ENCODE data around the gene MOB3B. TPM values are rescaled to one million over a fixed set of nuclear protein-coding genes. Genes with fewer than 3 reads are reported as not detected.

Gene MOB3B
- total RNA-seq, 2 experiments from 2014 or later = 0.25 to 0.30 TPM

DNA sequence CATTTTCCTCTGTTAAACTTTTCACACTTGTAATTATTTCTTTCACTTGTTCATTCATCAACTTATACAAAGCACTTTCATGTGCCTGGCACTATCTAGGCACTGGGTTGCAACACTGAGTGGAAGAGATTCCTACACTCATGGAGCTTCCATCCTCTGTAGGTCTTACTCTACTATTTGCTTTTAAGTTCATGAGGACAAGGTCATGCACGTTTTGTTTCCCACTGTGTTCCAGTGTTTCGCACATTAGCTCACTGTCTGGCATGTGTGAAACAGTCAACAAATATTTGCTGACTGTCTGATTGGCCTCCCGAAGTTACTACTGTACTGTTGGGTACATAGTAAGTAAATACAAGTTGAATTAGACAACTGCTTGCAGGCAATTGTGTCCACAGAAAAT lies 93.4 kb downstream of the MOB3B start:
- no peaks in the 10 kb centered on the region for H3K9me3 ChIP-seq (ENCODE audit: control insufficient read depth in 1 of 2, insufficient read depth in 1 of 2, low read length in 2 of 2)
- TF ChIP-seq, protein P1, sequence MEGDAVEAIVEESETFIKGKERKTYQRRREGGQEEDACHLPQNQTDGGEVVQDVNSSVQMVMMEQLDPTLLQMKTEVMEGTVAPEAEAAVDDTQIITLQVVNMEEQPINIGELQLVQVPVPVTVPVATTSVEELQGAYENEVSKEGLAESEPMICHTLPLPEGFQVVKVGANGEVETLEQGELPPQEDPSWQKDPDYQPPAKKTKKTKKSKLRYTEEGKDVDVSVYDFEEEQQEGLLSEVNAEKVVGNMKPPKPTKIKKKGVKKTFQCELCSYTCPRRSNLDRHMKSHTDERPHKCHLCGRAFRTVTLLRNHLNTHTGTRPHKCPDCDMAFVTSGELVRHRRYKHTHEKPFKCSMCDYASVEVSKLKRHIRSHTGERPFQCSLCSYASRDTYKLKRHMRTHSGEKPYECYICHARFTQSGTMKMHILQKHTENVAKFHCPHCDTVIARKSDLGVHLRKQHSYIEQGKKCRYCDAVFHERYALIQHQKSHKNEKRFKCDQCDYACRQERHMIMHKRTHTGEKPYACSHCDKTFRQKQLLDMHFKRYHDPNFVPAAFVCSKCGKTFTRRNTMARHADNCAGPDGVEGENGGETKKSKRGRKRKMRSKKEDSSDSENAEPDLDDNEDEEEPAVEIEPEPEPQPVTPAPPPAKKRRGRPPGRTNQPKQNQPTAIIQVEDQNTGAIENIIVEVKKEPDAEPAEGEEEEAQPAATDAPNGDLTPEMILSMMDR (IDR thresholded peaks at IDR 0.05) = no peak
- no peak overlapping the region for H3K27ac ChIP-seq (ENCODE audit: low read depth in 1 of 2, low read length in 2 of 2)
- no peaks in the 10 kb centered on the region for H3K27me3 ChIP-seq (ENCODE audit: control insufficient read depth in 1 of 2, insufficient read depth in 2 of 2, low read length in 2 of 2)
- no peak overlapping the region for H3K4me3 ChIP-seq (ENCODE audit: low read length)
- DNase-seq (no peak), ATAC-seq (ENCODE audit: poor library complexity) (no peak)
- Mint-ChIP-seq H3K36me3 (ENCODE audit: low read depth) (no peaks in the 10 kb centered on the region), H3K4me1 (ENCODE audit: low read depth) (peaks cover 11% of the 10 kb centered on the region), H3K27ac (no peak overlapping the region), H3K4me3 (no peak overlapping the region), H3K27me3 (no peaks in the 10 kb centered on the region), H3K9me3 (no peaks in the 10 kb centered on the region)
- no peaks in the 10 kb centered on the region for H3K4me1 ChIP-seq (ENCODE audit: insufficient read depth, low read length)
- ChIA-PET POLR2A (no interaction called here), CTCF (no interaction called here)
- intact Hi-C loops (cut with DNase I, micrococcal nuclease) = loop anchor here in 1 of 2 experiments (10.0 kb wide), 1 partner anchor 49 kb away; no protein-coding TSS in a partner anchor
- H3K36me3 ChIP-seq (ENCODE audit: insufficient read depth, low read length) = no peaks in the 10 kb centered on the region

DNA sequence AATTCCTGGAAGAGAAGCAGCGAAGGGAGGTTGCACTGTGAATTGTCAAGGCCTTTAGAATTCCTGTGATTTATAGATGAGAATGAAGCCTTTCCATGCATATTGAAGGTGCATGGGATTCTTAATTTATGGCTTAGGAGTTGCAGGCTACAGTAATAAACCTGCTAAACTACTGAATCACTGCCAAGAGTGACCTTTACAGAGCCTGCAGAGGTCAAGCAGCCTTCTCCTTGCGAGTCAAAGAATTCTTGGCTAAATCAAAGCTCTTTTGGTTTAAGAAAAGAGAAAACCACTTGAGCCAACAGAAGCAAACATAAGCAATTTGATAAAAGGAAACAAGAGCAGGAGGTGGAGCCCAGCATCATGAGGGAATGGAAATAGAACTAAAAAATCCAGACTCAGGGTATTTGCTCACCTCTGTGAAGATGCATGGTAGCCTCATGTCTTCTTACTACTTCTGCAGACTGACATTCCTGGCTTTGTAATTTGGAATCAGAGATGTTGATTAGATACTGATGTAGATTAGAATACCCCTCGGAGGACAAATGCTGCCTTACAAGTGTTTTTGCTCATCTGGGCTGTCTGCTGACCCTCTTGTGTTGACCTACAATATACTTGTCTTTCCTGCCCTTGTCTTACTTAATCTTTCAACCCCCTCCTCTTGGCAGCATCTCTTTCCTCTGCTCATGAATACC lies 95.8 kb downstream of the MOB3B start:
- Histone ChIP-seq H3K27ac (ENCODE audit: low read depth in 1 of 2, low read length in 2 of 2) (no peak overlapping the region), H3K36me3 (ENCODE audit: insufficient read depth, low read length) (no peaks in the 10 kb centered on the region), H3K4me3 (ENCODE audit: low read length) (no peak overlapping the region), H3K4me1 (ENCODE audit: insufficient read depth, low read length) (no peaks in the 10 kb centered on the region), H3K27me3 (ENCODE audit: control insufficient read depth in 1 of 2, insufficient read depth in 2 of 2, low read length in 2 of 2) (no peaks in the 10 kb centered on the region), H3K9me3 (ENCODE audit: control insufficient read depth in 1 of 2, insufficient read depth in 1 of 2, low read length in 2 of 2) (no peaks in the 10 kb centered on the region)
- ChIA-PET CTCF (no interaction called here), POLR2A (no interaction called here)
- Mint-ChIP-seq H3K4me3 (no peak overlapping the region), H3K9me3 (no peaks in the 10 kb centered on the region), H3K4me1 (ENCODE audit: low read depth) (peaks cover 11% of the 10 kb centered on the region), H3K36me3 (ENCODE audit: low read depth) (no peaks in the 10 kb centered on the region), H3K27ac (no peak overlapping the region), H3K27me3 (no peaks in the 10 kb centered on the region)
- no peak for DNase-seq
- intact Hi-C loops (cut with DNase I, micrococcal nuclease) = loop anchor here in 1 of 2 experiments (5.0 to 10.0 kb wide), 2 partner anchors 51 kb away; no protein-coding TSS in a partner anchor
- no peak for ATAC-seq (ENCODE audit: poor library complexity)
- TF ChIP-seq, protein P1 (IDR thresholded peaks at IDR 0.05) = no peak

DNA sequence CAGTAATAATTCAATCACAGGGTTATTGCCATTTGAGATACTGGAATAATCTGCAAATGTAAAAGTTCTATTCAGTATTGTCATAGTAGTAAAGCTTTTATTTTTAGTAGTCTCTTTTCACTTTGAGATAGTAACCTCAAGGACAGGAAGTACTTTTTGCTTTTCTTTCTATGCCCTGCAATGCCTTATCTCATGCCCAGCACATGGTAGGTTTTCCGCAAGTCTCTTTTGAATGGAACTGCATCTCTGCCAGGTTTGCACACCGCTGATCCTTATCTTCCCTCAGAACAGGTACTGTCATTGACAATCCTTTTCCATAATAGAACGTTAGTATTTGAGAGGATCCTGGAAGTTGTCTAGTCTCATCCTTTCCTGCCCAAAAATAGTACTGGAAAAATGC lies 97.3 kb downstream of the MOB3B start:
- no peak for ATAC-seq (ENCODE audit: poor library complexity)
- Mint-ChIP-seq H3K27ac (no peak overlapping the region), H3K4me1 (ENCODE audit: low read depth) (peaks cover 11% of the 10 kb centered on the region), H3K9me3 (no peaks in the 10 kb centered on the region), H3K4me3 (no peak overlapping the region), H3K27me3 (no peaks in the 10 kb centered on the region), H3K36me3 (ENCODE audit: low read depth) (no peaks in the 10 kb centered on the region)
- H3K36me3 ChIP-seq (ENCODE audit: insufficient read depth, low read length) = no peaks in the 10 kb centered on the region
- H3K27me3 ChIP-seq (ENCODE audit: control insufficient read depth in 1 of 2, insufficient read depth in 2 of 2, low read length in 2 of 2) = no peaks in the 10 kb centered on the region
- no peaks in the 10 kb centered on the region for H3K4me1 ChIP-seq (ENCODE audit: insufficient read depth, low read length)
- DNase-seq = no peak
- no peak overlapping the region for H3K4me3 ChIP-seq (ENCODE audit: low read length)
- H3K9me3 ChIP-seq (ENCODE audit: control insufficient read depth in 1 of 2, insufficient read depth in 1 of 2, low read length in 2 of 2) = no peaks in the 10 kb centered on the region
- ChIA-PET CTCF (no interaction called here), POLR2A (interaction anchor here (0.5 kb wide), 1 partner anchor 289 kb away, joined by 3 read pairs; no protein-coding TSS in a partner anchor)
- intact Hi-C loops (cut with DNase I, micrococcal nuclease) = loop anchor here in 1 of 2 experiments (5.0 to 10.0 kb wide), 2 partner anchors 50 to 52 kb away; no protein-coding TSS in a partner anchor
- H3K27ac ChIP-seq (ENCODE audit: low read depth in 1 of 2, low read length in 2 of 2) = no peak overlapping the region
- TF ChIP-seq, protein P1 (IDR thresholded peaks at IDR 0.05) = no peak
